Activated CD4-positive, alpha-beta T cell treated with anti-CD3 and anti-CD28 coated beads, Interleukin-2, amount 50 U/mL, for 48 hours (primary cell): ENCODE measurements around the gene USP13.
"Not testable (repeated sequence)": the region's sequence is repeated elsewhere in the genome, so short reads cannot be mapped to it uniquely, and the experiment has no call there.

ENCODE experiments used
- DNase-seq, 2 experiments: peaks; one replicate each; pipeline ENCODE4 v3.0.0-alpha.2; 2020

The USP13 gene

GRCh38 chr3:179652447-179653095, at the start of gene USP13:
Gene USP13 (plus strand): TSS chr3:179653040. CDS start chr3:179653226, 186 bp downstream.
- DNase-seq: peak; percentile 58 to 65

DNA sequence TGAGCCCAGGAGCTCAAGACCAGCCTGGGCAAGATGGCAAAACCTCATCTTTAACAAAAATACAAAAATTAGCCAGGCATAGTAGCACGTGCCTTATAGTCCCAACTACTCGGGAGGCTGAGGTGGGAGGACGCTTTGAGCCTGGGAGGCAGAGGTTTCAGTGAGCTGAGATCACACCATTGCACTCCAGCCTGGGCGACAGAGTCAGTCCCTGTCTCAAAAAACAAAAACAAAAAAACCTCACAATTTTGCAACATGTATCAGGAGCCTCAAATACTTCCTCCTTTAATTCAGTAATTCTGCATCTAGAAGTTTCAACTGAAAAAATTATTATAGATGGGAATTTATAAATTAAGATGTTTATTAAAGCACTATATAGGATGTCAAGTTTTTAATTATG, 49.5 kb upstream of the USP13 start:
- no peak for DNase-seq

DNA sequence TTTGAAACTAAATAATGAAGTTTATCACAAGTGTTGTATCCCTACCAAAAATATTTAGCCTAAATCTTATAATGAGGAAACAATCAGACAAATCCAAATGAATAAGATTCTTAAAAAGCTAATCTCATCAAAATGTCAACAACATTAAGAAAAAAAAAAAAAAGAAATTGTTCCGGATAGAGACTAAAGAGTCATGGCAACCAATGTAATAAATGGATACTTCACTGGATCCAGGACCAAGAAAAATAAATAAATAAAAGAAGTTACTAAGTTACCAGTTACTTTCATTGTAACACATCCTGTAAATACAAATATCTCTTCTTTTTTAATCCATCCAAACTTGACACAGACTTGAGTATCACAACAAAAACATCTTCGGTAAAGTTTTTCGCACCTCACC, 49.0 kb upstream of the USP13 start:
- no peak for DNase-seq

DNA sequence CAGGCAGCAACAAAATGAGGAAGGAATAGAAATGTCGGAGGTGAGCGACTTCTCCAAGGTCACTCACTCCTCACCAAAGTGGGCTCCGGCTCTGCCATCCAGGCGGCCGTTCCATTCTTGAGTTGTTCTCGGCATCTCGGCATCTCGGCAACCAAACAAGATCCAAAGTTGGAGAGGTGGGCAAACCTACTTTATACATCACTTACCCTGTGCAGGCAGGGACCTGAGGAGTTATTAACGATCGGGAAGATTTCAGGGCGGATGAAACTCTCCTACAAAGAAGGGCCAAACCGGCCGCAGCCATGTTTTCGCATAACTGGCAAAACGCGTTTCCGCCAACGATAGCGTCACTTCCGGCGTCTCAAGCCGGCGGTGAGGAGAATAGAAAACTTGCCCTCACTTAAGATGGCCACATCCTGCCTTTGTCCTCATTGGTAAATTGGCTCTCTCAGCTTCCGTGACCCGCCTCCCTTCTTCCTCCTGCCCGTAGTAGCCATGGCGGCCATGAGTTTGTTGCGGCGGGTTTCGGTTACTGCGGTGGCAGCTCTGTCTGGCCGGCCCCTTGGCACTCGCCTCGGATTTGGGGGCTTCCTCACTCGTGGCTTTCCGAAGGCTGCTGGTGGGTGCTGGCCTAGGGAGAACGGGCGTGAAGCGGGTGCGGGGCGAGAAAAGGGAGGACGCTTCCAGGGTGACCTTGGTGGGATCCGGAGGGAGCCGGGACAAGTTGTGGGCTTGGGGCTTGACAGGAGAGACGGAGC, 48.3 kb upstream of the USP13 start, which contains the start of the genes MRPL47 and NDUFB5:
Gene MRPL47 (minus strand): TSS at position 318 of the 758 bp plus-strand sequence. CDS start 14 bp downstream, at position 304.
Gene NDUFB5 (plus strand): TSS at position 474 of the 758 bp plus-strand sequence. CDS start 22 bp downstream, at position 496.
- peak; percentile 89 to 93 for DNase-seq

DNA sequence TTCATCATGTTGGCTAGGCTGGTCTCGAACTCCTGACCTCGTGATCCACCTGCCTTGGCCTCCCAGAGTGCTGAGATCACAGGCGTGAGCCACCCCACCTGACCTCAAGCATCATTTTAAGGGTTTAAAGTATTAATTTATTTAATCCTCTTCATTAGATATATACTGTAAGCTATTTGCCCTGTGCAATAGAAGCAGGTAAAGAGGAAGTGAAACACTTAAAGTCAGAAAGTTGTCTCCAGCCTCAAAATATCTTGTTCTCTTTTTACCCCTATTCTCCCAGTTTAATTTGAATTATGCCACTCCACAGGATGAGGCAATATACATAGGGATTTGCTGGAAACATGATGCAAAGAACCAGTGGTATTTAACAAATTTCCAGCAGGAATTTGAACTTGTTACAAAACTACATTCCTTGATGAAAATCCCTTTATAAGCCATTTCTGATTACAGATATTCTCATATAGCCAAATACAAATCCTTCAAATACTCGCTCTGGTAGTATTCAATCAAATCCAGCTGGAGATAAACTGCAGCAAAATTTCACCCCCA, 46.2 kb upstream of the USP13 start:
- DNase-seq: no peak

- DNase-seq: no peak
Observed at GRCh38 chr3:179608931-179609720, 43.7 kb upstream of the USP13 start.

GRCh38 chr3:179610066-179610465, 42.8 kb upstream of the USP13 start:
- DNase-seq: no peak

GRCh38 chr3:179613807-179614206, 39.0 kb upstream of the USP13 start:
- DNase-seq: no peak

GRCh38 chr3:179615458-179616173, 37.2 kb upstream of the USP13 start:
- DNase-seq: no peak

GRCh38 chr3:179622023-179622422, 30.8 kb upstream of the USP13 start:
- no peak for DNase-seq

DNA sequence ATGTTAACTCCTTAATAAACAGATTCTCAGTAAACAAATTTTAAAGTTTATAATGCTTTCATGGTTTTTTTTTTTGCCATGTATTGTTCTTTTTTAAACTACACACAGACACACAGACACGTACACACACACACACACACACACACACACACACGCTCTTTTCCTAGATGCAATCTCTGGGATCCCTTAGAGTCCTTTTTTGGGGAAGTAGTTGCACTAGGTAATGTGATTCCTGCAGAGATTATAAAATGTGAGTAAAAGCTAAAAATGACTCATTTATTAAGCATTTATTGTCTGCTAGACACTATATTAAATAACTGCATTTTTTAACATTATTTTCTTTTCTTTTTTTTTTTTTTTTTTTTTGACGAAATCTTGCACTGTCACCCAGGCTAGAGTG, 28.4 kb upstream of the USP13 start:
- no peak for DNase-seq

GRCh38 chr3:179630753-179631451, 21.9 kb upstream of the USP13 start:
- no peak for DNase-seq

- DNase-seq: no peak
Observed at GRCh38 chr3:179640469-179640868, 12.4 kb upstream of the USP13 start.

DNA sequence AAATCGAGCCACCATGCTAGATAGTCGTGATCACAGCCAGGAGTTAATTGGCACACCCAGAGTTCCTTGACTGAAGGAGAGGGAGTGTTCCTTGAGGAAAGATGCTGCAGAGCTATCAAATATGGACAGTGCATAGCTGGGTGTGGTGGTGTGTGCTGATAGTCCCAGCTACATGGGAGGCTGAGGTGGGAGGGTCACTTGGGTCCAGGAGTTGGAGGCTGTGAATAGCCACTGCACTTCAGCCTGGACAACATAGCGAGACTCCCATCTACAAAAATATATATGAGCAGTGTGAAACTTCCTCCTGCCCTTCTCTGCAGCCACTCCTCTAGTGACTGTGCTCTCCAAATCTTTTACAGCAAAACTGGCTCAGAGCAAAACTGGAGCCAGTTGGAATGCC, 10.0 kb upstream of the USP13 start:
- DNase-seq: no peak

DNA sequence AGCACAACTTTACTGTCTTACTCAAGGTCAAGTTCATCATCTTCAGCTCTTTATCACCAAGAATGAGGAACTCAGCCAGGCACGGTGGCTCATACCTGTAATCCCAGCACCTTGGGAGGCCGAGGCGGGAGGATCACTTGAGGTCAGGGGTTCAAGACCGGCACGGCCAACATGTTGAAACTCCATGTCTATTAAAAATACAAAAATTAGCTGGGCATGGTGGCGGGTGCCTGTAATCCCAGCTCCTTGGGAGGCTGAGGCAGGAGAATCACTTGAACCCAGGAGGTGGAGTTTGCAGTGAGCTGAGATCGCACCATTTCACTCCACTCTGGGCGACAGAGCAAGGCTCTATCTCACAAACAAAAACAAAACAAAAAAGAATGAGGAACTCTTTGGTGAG, 9.0 kb upstream of the USP13 start:
- not testable (repeated sequence) for DNase-seq

DNA sequence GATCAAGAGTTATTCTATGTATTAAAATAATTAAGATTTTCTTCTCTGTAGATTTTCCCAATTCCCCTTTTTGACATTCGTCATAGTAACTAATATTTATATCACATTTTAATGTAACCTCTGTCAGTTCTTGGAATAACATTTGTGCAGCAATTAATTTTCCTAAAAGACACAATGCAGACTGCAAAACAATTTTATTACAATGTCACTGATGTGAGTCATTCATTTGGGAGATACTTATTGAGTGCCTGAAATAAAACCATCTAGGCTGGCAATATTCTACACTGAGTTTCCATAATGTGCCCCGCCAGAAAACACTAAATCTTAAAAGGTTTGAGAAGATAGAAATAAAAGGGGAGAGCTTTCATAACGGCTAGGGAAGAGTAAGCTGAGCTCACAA, 6.7 kb upstream of the USP13 start:
- no peak for DNase-seq

DNA sequence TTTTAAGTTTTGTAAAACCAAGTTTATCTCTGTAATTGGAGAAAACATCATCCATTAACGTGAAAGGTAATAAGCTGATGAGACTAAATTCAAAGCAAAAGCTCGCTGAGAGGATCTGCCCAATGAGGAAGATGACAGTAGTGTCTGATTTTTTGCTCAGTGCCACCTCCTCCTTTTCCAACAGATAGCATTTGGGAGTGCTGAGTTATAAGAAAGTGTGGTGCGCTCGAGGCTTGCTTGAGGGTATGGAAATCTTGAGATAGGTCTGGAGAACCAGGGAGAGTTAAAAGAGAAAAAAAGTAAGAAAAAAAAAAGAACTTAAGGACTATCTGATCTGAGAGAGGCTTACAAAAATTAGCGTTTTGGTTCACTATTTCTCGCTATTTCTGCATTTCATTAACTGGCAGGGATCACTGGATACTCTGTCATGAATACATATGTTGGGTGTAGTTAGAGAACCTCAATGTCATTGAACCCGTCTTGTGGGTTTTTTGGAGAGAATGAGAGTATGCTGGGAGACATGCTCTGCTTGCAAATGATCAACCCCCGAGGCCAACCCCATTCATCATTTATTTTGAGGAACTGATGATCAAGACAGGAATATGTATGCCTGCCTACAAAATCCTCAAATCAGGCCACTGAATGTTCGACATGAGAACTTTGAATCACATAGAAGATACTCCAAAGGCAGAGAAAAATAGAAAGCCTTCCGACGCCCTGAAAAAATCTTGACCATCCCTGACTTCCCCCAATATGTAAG, 973 bp upstream of the USP13 start:
- DNase-seq: no peak

- DNase-seq: peak; percentile 66 to 70
Observed at GRCh38 chr3:179653096-179653797, 407 bp downstream of the USP13 start.

DNA sequence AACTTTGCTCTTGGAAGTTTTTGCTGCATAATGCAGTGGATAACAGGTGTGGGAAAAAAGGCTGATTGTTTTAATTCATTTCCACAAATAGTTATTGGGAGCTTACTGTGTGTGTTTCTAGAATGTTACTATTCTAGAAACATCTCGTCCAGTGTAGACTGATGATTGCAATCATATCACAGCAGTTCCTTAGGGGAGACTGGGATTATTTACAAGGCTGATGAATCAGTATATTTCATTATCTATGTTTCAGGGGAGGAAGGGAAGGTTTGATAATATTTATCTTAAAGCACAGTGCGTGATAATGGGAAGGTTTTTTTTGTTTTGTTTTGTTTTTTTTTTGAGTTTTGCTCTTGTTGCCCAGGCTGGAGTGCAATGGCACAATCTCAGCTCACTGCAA, 2.4 kb downstream of the USP13 start:
- DNase-seq: no peak

DNA sequence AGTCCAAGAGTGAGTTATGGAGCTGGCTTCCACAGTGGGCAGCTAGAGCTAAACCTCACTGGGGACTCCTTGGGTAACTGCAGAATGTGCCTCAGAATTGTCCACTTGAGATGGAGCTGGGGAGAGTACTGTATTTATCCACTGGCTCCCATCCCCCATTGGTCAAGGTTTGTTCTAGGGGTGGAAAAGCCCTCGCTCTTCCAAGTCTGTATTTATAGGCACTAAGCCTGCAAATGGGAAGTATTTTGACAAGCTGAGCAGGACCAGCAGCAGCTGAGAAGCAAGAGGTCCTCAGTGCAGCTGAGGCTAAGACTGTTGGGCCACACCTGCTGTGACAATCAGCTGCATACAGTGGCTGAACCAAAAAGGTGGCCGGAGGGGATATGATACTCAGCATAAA, 5.8 kb downstream of the USP13 start:
- DNase-seq: no peak
